Measurements from ENCODE around the gene PXN. TPM values are rescaled to one million over a fixed set of nuclear protein-coding genes. Genes with fewer than 3 reads are reported as not detected.
"Not testable (repeated sequence)": the region's sequence is repeated elsewhere in the genome, so short reads cannot be mapped to it uniquely, and the experiment has no call there.

Gene PXN
- total and polyA plus RNA-seq, 10 of the 15 experiments (the other 5 are each of a cell fraction or from before 2014, with no cell fraction given): 1.0 to 32.0 (median 11.5) TPM

GRCh38 chr12:120247183-120247582 is 18.3 kb downstream of the PXN start:
- Histone ChIP-seq H4K20me1 (ENCODE audit: control insufficient read depth, insufficient read depth) (no peaks in the 10 kb centered on the region), H3K27me3 (replicated peaks in 1 of 2; ENCODE audit: control insufficient read depth in 2 of 2, insufficient read depth in 2 of 2, low read length in 1 of 2) (no peaks in the 10 kb centered on the region), H3K4me2 (ENCODE audit: control insufficient read depth, insufficient read depth) (no peak overlapping the region), H3K79me2 (ENCODE audit: control insufficient read depth, insufficient read depth, low read length) (no peaks in the 10 kb centered on the region), H3K36me3 (ENCODE audit: control insufficient read depth in 2 of 2, insufficient read depth in 2 of 2, low read length in 1 of 2) (no peaks in the 10 kb centered on the region), H3K4me1 (ENCODE audit: control insufficient read depth, insufficient read depth, low read length) (peaks cover 22% of the 10 kb centered on the region), H3K9me3 (replicated peaks; ENCODE audit: control insufficient read depth, insufficient read depth, low read length) (no peaks in the 10 kb centered on the region; the same call in 2 of the 3 replicates), H3K4me3 (no peak overlapping the region), H2AFZ (ENCODE audit: control insufficient read depth, low read depth, low read length) (no peak overlapping the region), H3K9ac (ENCODE audit: control insufficient read depth, insufficient read depth, low read length) (no peak overlapping the region), H3K27ac (ENCODE audit: control insufficient read depth, insufficient read depth) (no peak overlapping the region)
- ATAC-seq: no peak
- no peak for DNase-seq (ENCODE audit: low read depth, low spot score)
- intact Hi-C loops (cut with micrococcal nuclease; ENCODE audit: unreplicated experiment): no loop called here
- BruUV-seq (replicated peaks): no TSS peak
- RAD21 ChIA-PET (ENCODE audit: unreplicated experiment): no interaction called here
- POLR2A ChIA-PET: no interaction called here
- no peak for FAIRE-seq
- SMC1A ChIA-PET (ENCODE audit: uncharacterized antibody, unreplicated experiment): interaction anchor here (0.9 to 1.1 kb wide), 2 partner anchors 12 to 16 kb away, joined by 3 to 4 read pairs; no protein-coding TSS in a partner anchor
- in situ Hi-C loops (cut with MboI): no loop called here
- 72% methylated on average over 3 of the region's 3 CpGs for WGBS (ENCODE audit: insufficient coverage, insufficient replicate concordance, low lambda C conversion rate, missing lambda C conversion rate)
- TF ChIP-seq CHD1 (IDR thresholded peaks at IDR 0.05; ENCODE audit: low read depth, low read length): no peak
- TF ChIP-seq BACH1 (IDR thresholded peaks at IDR 0.05; ENCODE audit: borderline replicate concordance): no peak
- TF ChIP-seq, protein P1, sequence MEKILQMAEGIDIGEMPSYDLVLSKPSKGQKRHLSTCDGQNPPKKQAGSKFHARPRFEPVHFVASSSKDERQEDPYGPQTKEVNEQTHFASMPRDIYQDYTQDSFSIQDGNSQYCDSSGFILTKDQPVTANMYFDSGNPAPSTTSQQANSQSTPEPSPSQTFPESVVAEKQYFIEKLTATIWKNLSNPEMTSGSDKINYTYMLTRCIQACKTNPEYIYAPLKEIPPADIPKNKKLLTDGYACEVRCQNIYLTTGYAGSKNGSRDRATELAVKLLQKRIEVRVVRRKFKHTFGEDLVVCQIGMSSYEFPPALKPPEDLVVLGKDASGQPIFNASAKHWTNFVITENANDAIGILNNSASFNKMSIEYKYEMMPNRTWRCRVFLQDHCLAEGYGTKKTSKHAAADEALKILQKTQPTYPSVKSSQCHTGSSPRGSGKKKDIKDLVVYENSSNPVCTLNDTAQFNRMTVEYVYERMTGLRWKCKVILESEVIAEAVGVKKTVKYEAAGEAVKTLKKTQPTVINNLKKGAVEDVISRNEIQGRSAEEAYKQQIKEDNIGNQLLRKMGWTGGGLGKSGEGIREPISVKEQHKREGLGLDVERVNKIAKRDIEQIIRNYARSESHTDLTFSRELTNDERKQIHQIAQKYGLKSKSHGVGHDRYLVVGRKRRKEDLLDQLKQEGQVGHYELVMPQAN (conservative IDR thresholded peaks at IDR 0.05): no peak
- CTCF ChIA-PET: interaction anchor here (1.2 to 4.8 kb wide), 2 partner anchors 16 to 19 kb away, joined by 5 to 36 read pairs; no protein-coding TSS in a partner anchor

DNA sequence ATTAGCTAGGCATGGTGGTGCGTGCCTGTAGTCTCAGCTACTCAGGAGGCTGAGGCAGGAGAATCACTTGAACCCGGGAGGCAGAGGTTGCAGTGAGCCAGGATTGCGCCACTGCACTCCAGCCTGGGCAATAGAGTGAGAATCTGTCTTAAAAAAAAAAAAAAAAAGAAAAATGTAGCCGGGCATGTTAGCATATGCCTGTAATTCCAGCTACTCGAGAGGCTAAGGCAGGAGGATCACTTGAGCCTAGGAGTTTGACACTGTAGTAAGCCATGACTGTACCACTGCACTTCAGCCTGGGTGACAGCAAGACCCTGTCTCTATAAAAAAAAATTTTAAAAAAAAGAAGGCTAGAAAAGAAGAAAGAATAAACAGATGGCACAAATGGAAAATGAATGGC is 18.8 kb downstream of the PXN start:
- H3K79me2 ChIP-seq (ENCODE audit: control insufficient read depth, insufficient read depth, low read length); H3K9ac ChIP-seq (ENCODE audit: control insufficient read depth, insufficient read depth, low read length); SMC1A ChIA-PET (ENCODE audit: uncharacterized antibody, unreplicated experiment); ATAC-seq; H2AFZ ChIP-seq (ENCODE audit: control insufficient read depth, low read depth, low read length); H3K27ac ChIP-seq (ENCODE audit: control insufficient read depth, insufficient read depth); H3K4me2 ChIP-seq (ENCODE audit: control insufficient read depth, insufficient read depth); RAD21 ChIA-PET (ENCODE audit: unreplicated experiment); H3K9me3 ChIP-seq (replicated peaks; ENCODE audit: control insufficient read depth, insufficient read depth, low read length); H3K27me3 ChIP-seq (replicated peaks in 1 of 2; ENCODE audit: control insufficient read depth in 2 of 2, insufficient read depth in 2 of 2, low read length in 1 of 2); H3K4me3 ChIP-seq; DNase-seq (ENCODE audit: low read depth, low spot score); BruUV-seq (replicated peaks); in situ Hi-C loops (cut with MboI); intact Hi-C loops (cut with micrococcal nuclease; ENCODE audit: unreplicated experiment); FAIRE-seq; H4K20me1 ChIP-seq (ENCODE audit: control insufficient read depth, insufficient read depth); H3K36me3 ChIP-seq (ENCODE audit: control insufficient read depth in 2 of 2, insufficient read depth in 2 of 2, low read length in 1 of 2); POLR2A ChIA-PET: not testable (repeated sequence)
- WGBS (ENCODE audit: insufficient coverage, insufficient replicate concordance, low lambda C conversion rate, missing lambda C conversion rate): 54% methylated on average over 4 of the region's 5 CpGs
- H3K4me1 ChIP-seq (ENCODE audit: control insufficient read depth, insufficient read depth, low read length): peaks cover 17% of the 10 kb centered on the region
- CTCF ChIA-PET: interaction anchor here (1.2 to 4.8 kb wide), 2 partner anchors 16 to 19 kb away, joined by 5 to 36 read pairs; no protein-coding TSS in a partner anchor
